PFSK-1 (cell line): Measurements from ENCODE around the gene SYNPR.

Experiments used
- FOXP2 ChIP-seq: optimal IDR thresholded peaks from 2 replicates; pipeline ENCODE3; 2011; ENCODE audit warnings: borderline replicate concordance, control low read depth, inconsistent platforms; ENCODE audit not compliant: insufficient read depth; ENCODE audit errors: extremely low read length, extremely low read depth
- TF ChIP-seq, protein P1 (sequence below), 2 experiments: IDR thresholded peaks; 2 replicates each; pipeline versions ENCODE4 v1.6.1 to v1.8.0; 2011 to 2012; ENCODE audit warnings: low read depth in 2 of 2, low read length in 2 of 2, control low read depth in 1 of 2, inconsistent platforms in 1 of 2, mild to moderate bottlenecking in 1 of 2, moderate library complexity in 1 of 2; ENCODE audit not compliant: insufficient read depth in 1 of 2

DNA sequence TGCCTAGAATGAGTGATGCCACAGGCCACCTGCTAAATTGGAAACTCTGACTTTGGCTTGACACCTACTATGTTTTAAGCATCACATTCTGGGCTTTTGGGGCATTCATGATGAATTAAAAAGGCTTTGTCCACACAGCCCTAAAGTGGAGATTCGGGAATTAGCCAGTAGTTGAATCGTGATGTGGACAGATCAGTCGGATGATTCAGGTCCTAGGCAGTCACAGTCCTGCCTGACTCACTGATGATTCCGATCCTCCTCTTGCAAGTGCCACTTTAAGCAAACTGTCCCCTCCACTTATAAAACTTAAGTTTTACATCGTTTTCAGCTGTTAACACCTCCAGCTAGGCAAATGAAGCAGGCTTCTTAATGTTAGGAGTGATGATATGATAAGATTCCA, 75.3 kb downstream of the SYNPR start:
- no peak for TF ChIP-seq FOXP2
- TF ChIP-seq, protein P1, sequence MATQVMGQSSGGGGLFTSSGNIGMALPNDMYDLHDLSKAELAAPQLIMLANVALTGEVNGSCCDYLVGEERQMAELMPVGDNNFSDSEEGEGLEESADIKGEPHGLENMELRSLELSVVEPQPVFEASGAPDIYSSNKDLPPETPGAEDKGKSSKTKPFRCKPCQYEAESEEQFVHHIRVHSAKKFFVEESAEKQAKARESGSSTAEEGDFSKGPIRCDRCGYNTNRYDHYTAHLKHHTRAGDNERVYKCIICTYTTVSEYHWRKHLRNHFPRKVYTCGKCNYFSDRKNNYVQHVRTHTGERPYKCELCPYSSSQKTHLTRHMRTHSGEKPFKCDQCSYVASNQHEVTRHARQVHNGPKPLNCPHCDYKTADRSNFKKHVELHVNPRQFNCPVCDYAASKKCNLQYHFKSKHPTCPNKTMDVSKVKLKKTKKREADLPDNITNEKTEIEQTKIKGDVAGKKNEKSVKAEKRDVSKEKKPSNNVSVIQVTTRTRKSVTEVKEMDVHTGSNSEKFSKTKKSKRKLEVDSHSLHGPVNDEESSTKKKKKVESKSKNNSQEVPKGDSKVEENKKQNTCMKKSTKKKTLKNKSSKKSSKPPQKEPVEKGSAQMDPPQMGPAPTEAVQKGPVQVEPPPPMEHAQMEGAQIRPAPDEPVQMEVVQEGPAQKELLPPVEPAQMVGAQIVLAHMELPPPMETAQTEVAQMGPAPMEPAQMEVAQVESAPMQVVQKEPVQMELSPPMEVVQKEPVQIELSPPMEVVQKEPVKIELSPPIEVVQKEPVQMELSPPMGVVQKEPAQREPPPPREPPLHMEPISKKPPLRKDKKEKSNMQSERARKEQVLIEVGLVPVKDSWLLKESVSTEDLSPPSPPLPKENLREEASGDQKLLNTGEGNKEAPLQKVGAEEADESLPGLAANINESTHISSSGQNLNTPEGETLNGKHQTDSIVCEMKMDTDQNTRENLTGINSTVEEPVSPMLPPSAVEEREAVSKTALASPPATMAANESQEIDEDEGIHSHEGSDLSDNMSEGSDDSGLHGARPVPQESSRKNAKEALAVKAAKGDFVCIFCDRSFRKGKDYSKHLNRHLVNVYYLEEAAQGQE (IDR thresholded peaks at IDR 0.05; ENCODE audit: insufficient read depth in 1 of 2, low read depth in 2 of 2, low read length in 2 of 2): no peak
